GM21367 (cell line): Measurements from ENCODE around the gene RAD54L2.
"Not testable (repeated sequence)": the region's sequence is repeated elsewhere in the genome, so short reads cannot be mapped to it uniquely, and the experiment has no call there.

Source experiments
- ATAC-seq: cut with Tn5 transposase; IDR thresholded peaks from one replicate; pipeline ENCODE4 v1.9.1; 2021; ENCODE audit not compliant: unreplicated experiment

RAD54L2 gene

DNA sequence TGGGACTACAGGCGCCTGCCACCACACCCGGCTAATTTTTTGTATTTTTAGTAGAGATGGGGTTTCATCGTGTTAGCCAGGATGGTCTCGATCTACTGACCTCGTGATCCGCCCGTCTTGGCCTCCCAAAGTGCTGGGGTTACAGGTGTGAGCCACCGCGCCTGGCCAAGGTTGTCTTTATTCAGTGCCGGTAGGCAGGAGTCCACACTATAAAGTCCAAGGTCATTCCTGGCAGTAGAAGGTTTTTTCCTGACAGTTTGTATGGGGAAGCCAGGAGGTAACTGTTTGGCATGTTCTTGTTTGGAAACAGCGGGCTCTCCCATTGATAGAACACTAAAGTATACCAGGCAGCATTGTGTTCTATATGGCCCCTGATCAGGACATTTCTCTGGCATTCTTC lies 4.1 kb downstream of the RAD54L2 start:
- ATAC-seq, result not testable (repeated sequence)

DNA sequence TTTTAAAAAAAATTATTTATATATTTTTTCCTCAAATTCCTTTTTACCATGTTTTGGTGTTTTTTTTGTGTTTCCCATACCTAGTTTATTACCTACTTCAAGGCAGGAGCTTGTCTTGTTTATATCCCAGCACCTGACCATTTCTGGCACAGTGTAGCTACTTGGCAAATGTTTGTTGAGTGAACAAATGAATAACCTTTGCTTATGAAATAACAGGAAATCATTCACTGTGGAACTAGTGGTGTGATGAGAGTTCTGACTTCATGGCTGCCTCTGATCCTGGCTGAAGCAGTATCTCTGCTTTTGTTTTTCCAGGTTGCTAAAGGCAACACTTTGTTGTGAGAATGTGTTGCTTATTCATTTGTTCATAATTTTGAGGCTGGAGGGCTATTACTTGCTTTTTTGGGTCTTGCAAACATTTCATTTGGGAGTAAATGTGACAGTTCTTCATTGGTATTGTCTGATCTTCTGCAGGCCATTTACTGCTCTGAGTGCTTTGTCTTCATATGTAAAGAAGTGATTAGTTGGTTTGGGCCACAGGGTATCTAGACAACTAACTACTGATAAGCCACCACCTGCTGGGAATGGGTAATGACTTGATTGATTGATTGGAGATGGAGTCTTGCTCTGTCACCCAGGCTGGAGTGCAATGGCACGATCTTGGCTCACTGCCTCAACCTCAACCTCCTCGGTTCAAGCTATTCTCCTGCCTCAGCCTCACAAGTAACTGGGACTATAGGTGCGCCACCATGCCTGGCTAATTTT lies 5.7 kb downstream of the RAD54L2 start:
- ATAC-seq, result no peak

DNA sequence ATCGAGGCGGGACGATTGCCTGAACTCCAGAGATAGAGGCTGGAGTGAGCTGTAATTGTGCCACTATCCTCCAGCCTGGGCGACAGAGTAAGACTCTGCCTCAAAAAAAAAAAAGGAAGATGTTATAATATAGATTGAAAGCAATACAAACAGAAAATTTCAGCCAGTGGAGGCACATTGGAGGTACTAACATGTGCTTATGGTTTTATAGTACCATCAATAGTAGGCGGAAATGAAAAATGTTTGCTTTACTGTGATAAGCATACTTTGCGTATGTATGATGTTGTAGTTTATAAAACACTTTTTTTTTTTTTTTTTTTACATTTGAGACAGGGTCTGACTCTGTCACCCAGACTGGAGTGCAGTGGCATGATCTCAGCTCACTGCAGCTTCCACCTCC lies 8.8 kb downstream of the RAD54L2 start:
- ATAC-seq, result no peak

DNA sequence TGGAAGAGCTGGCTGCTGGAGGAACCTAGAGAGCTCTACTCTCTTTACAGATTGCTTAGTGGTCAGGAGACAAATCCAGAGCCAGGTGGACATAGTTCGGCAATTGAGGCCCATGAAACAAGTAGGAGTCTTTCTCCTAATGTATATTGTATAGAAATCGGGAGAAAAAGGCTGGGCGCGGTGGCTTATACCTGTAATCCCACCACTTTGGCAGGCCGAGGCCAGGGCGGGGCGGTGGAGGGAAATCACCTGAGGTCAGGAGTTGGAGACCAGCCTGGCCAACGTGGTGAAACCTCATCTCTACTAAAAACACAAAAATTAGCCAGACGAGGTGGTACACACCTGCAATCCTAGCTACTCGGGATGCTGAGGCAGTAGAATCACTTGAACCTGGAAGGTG lies 10.8 kb downstream of the RAD54L2 start:
- no peak for ATAC-seq

DNA sequence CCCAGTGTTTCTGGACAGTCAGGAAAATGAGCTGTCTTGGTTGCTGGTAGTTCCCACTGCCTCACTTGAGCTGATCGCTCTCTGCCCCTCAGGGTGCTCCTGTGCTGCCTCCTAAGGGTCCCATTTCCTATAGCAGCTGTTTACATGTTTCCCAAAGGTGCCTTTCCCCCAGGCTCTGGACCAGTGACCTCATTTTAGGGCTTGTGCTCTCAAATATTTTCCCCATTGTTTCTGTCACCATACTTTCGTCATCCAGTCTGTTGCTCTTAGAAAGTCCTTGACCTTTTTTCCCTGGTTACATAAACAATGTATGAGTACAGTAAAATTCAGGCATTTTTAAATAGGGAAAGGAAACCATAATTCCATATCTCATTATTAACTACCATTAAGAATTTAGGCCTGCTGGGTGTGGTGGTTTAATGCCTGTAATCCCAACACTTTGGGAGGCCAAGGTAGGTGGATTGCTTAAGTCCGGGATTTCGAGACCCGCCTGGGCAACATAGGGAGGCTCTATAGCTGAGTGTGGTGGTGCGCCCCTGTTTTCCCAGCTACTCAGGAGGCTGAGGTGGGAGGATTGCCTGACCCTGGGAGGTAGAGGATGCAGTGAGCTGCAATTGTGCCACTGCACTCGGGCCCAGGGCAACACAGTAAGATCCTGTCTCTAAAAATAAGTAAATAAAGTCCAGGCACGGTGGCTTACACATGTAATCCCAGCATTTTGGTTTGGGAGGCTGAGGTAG lies 11.7 kb downstream of the RAD54L2 start:
- ATAC-seq, result no peak

DNA sequence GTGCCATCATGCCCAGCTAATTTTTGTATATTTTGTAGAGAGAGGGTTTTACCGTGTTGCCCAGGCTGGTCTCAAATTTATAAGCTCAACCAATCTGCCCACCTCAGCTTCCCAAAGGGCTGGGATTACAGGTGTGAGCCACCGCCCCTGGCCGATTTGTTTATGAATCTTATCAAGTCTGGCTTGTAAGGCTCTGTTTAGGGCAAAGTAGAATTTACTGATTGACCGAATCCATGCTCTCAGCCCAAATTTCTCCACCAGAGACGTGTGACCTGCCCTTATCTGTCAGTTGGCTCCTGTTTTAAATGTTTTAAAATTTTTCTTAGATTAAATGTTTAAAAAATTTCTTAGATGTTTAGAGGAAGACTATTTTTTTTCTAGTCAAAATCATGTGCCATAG lies 19.5 kb downstream of the RAD54L2 start:
- no peak for ATAC-seq

DNA sequence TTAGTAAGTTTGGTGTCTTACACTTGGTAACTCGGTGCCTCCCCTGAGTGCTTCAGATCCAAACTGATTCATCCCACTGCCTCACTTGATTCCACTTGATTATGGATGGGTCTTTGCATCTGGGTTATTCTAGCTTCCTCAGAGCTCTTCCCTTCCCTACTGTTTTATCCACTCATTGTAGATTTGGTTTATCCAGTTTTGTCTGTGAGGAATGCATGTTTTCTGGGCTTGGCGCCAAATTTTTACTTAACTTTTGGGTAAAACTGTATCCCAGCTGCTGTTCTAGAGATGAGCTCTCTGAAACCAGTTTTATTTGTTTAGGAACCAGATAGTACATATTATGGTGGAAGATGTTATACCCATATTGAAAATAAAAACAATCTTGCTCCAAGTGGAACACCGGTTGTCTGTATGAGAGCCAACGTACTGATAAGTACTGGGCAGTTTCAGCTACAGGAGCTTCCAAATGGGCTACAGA lies 20.9 kb downstream of the RAD54L2 start:
- ATAC-seq, result no peak

DNA sequence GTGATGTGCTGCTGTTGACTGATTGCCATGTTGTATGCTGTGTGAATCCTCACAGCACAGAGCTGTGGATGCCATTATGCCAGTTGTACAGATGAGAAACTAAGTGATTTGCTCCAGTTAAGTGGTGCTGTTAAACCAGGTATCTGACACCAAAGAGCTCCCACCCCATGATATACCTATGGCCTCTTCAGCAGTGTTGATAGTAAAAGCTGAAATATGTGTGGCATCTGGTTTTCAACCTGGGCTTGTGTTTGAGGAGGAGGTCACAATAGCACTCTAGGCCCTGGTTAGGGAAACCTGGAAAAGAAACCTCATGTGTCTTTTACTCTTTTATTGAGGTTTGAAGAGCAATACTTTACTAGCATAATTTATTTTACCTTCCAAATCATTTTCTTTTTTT lies 21.4 kb downstream of the RAD54L2 start:
- no peak for ATAC-seq

DNA sequence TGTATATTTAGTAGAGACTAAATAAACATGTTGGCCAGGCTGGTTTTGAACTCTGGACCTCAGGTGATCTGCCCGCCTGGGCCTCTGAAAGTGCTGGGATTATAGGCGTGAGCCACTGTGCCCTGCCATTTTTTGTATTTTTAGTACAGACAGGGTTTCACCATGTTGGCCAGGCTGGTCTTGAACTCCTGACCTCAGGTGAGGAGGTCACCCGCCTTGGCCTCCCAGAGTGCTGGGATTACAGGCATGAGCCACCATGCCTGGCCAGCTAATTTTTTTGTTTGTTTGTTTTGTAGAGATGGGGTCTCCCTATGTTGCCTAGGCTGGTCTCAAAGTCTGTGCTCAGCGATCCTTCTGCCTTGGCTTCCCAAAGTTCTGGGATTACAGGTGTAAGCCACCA lies 23.9 kb downstream of the RAD54L2 start:
- ATAC-seq, result not testable (repeated sequence)

DNA sequence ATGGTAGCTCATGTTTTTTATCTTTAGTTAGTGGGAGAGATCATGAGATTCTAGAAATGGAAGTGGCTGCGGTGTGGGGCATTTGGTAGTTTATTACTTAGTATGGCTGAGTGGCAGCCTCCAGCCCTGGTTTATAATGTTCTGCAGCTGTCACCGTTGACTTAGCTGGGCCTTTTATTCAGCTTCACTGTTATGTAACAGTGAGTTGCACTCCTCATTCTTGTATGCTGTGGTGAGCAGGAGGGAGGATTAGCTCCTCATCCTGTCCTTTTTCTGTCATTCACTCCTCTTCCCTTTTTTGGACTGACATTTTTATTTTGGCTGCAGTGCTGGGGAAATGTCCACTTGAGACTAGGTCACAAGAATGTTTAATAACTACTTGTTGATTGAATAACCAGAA lies 29.5 kb downstream of the RAD54L2 start:
- ATAC-seq, result no peak

DNA sequence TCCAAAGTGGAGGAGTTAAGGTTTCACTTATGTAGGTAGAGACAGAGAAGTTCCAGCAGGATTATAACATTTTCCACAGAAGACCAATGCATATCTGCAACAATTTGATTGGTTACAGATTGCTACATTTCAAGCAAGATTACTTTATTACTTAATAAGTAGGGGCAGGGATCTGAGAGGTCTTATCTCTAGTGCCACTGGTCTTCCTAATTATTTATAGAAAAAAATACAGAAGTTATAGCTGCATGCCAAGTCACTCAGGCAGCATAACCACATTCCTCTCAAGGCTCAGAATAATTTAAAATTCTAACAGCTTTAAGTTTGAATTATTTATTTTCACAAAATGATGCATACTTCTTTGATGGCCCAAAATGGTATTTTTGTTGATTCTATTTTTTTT lies 30.5 kb downstream of the RAD54L2 start:
- no peak for ATAC-seq

DNA sequence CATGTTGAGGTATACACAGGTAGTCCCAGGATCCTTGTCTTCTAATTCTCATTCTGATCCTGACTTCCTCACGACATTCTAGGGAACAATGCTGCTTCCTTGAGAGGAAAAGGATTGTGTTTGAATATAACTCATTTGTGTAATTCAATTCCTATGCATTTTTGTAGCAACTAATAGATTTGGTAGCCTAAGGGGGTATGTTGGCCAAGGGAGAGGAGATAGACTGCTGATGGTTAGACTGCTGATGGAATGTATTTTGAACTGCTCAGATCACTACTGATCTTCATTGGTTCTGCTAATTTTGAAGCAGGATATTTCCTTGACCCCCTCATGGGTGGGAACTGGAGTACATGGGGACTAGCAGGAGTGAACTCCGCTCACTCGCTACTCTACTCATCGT lies 39.7 kb downstream of the RAD54L2 start:
- no peak for ATAC-seq

DNA sequence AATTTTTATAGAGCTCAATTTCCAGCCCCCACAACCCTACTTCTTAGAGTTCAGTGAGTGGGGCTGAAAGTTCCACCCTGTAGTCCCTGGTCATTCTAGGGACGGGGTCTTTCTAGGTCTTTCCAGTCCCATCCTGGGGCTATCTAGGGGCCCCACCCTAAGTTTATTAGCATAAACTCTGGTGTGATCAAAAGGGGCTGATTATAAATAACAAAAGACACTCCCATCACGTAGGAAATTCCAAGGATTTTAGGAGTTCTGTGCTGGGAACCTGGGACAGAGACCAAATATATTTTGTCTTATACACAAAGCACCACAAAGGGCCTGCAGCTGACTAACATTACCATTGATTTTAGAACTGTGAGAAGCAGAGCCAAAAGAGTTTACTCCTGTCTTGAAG lies 41.9 kb downstream of the RAD54L2 start:
- ATAC-seq, result no peak

DNA sequence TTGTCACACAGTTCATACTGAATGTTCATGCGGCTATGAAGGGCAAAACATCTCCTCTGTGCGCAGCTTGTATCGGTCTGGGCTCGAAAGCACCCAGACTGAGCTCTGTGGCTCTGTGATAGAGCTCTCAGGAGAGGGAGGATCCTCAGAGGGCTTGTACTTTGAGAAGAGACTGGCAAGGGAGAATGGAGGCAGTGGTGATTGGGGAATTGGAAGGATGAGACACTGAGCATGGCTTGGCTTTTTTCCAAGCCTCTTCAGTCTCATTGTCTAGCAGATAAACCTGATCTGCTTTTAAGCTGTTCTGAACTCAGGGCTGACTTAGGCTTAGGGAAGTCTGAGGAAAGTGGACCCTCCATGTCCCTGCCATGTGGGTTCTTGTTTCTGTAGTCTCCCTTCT lies 43.0 kb downstream of the RAD54L2 start:
- ATAC-seq, result no peak

DNA sequence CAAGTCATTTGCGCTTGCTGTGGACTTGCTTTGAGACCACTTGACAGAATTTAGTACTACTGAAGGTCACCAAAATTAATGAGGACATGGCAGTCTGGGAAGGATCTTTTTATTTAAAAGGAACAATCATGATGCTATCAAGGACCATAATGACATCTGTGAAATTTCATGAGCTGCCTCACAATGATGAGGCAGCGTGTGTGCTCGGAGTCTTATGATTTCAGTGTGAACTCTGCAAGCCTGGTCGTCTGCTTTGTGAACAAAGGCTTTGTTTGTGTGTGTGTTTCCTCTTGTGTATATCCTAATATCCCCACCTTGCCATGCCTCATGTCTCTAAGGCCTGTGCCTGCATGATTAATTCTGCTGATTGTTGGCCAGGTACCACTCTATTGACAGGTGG lies 46.7 kb downstream of the RAD54L2 start:
- ATAC-seq, result no peak

DNA sequence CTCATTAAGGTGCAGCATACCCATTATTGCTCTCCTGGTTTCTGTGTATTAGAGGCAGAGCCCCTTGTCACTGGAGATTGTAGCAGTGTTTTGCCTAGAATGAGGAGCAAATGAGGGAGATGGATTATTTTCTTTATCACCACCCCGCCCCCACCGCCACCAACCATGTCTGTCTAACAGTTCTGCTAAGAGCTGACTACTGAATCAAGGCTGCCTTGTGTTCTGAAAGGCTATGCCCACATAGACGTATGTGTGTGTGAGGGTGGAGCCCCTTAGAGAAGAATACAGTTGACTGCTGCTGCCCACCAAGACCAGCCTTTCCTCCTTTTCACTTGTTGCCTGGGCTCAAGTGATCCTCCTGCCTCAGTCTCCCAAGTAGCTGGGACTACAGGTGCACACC lies 47.4 kb downstream of the RAD54L2 start:
- no peak for ATAC-seq
